ENCODE results near the gene USP6NL. TPM values are rescaled to one million over a fixed set of nuclear protein-coding genes. Genes with fewer than 3 reads are reported as not detected.

USP6NL gene
- polyA plus RNA-seq, 3 donors: 5.5 to 7.7 (median 6.7) TPM

GRCh38 chr10:11430421-11431215 is 180.8 kb downstream of the USP6NL start:
- Histone ChIP-seq H3K36me3 (replicated peaks in 1 of 2; ENCODE audit: control insufficient read depth in 1 of 2, insufficient read depth in 2 of 2, low read length in 2 of 2) (no peaks in the 10 kb centered on the region), H3K79me2 (ENCODE audit: insufficient read depth, low read length) (no peaks in the 10 kb centered on the region), H3K27me3 (ENCODE audit: control insufficient read depth in 2 of 2, insufficient read depth in 2 of 2, low read length in 2 of 2) (no peaks in the 10 kb centered on the region), H3K4me1 (ENCODE audit: control insufficient read depth in 1 of 2, insufficient read depth in 2 of 2, low read length in 2 of 2) (no peaks in the 10 kb centered on the region), H3K4me3 (replicated peaks in 1 of 3; ENCODE audit: low read depth in 2 of 3, low read length in 3 of 3) (no peak overlapping the region), H3K9me3 (replicated peaks in 1 of 2; ENCODE audit: control insufficient read depth in 1 of 2, insufficient read depth in 1 of 2, low read length in 2 of 2) (peaks cover 0 to 7% of the 10 kb centered on the region in 2 donors), H3K27ac (ENCODE audit: low read depth in 1 of 2, low read length in 2 of 2) (no peak overlapping the region), H4K20me1 (ENCODE audit: insufficient read depth, low read length) (no peaks in the 10 kb centered on the region), H3K4me2 (replicated peaks; ENCODE audit: extremely low read depth, low read length, poor library complexity, severe bottlenecking) (no peak overlapping the region), H3K9ac (ENCODE audit: insufficient read depth, low read length, poor library complexity, severe bottlenecking) (no peak overlapping the region), H2AFZ (ENCODE audit: insufficient read depth, low read depth, low read length, poor library complexity, severe bottlenecking) (no peak overlapping the region)
- no peak overlapping the region for H3K27ac Mint-ChIP-seq
- intact Hi-C loops (cut with micrococcal nuclease): no loop called here
- TF ChIP-seq CTCF (IDR thresholded peaks at IDR 0.05): no peak
- no peaks in the 10 kb centered on the region for H3K36me3 Mint-ChIP-seq
- peaks cover 1 to 6% (median 2%) of the 10 kb centered on the region in 3 donors for H3K27me3 Mint-ChIP-seq (ENCODE audit: low read depth in 3 of 3)
- H3K4me1 Mint-ChIP-seq: no peaks in the 10 kb centered on the region
- 95% methylated on average over 21 of the region's 23 CpGs for WGBS (ENCODE audit: insufficient coverage)
- no peak overlapping the region for H3K4me3 Mint-ChIP-seq
- no peak for DNase-seq
- peaks cover 7 to 24% (median 10%) of the 10 kb centered on the region in 7 donors for H3K9me3 Mint-ChIP-seq

GRCh38 chr10:11429439-11430052 is 181.9 kb downstream of the USP6NL start:
- peaks cover 7 to 24% (median 10%) of the 10 kb centered on the region in 7 donors for H3K9me3 Mint-ChIP-seq
- DNase-seq: no peak
- H3K27ac ChIP-seq (ENCODE audit: low read depth in 1 of 2, low read length in 2 of 2): no peak overlapping the region
- H3K27me3 ChIP-seq (ENCODE audit: control insufficient read depth in 2 of 2, insufficient read depth in 2 of 2, low read length in 2 of 2): no peaks in the 10 kb centered on the region
- 75% methylated on average over 6 of the region's 8 CpGs for WGBS (ENCODE audit: insufficient coverage)
- no peaks in the 10 kb centered on the region for H3K4me1 Mint-ChIP-seq
- H3K27ac Mint-ChIP-seq: no peak overlapping the region
- H3K4me3 Mint-ChIP-seq: peak overlapping the region in 1 of 2 donors; percentile 37
- no peaks in the 10 kb centered on the region for H3K4me1 ChIP-seq (ENCODE audit: control insufficient read depth in 1 of 2, insufficient read depth in 2 of 2, low read length in 2 of 2)
- H2AFZ ChIP-seq (ENCODE audit: insufficient read depth, low read depth, low read length, poor library complexity, severe bottlenecking): no peak overlapping the region
- no peaks in the 10 kb centered on the region for H4K20me1 ChIP-seq (ENCODE audit: insufficient read depth, low read length)
- H3K27me3 Mint-ChIP-seq (ENCODE audit: low read depth in 3 of 3): peaks cover 1 to 6% (median 2%) of the 10 kb centered on the region in 3 donors
- no peak overlapping the region for H3K9ac ChIP-seq (ENCODE audit: insufficient read depth, low read length, poor library complexity, severe bottlenecking)
- no peak overlapping the region for H3K4me2 ChIP-seq (replicated peaks; ENCODE audit: extremely low read depth, low read length, poor library complexity, severe bottlenecking)
- H3K9me3 ChIP-seq (replicated peaks in 1 of 2; ENCODE audit: control insufficient read depth in 1 of 2, insufficient read depth in 1 of 2, low read length in 2 of 2): peaks cover 0 to 7% of the 10 kb centered on the region in 2 donors
- no peaks in the 10 kb centered on the region for H3K79me2 ChIP-seq (ENCODE audit: insufficient read depth, low read length)
- H3K36me3 Mint-ChIP-seq: no peaks in the 10 kb centered on the region
- H3K4me3 ChIP-seq (replicated peaks in 1 of 3; ENCODE audit: low read depth in 2 of 3, low read length in 3 of 3): no peak overlapping the region
- no peaks in the 10 kb centered on the region for H3K36me3 ChIP-seq (replicated peaks in 1 of 2; ENCODE audit: control insufficient read depth in 1 of 2, insufficient read depth in 2 of 2, low read length in 2 of 2)
- intact Hi-C loops (cut with micrococcal nuclease): no loop called here
- TF ChIP-seq CTCF (IDR thresholded peaks at IDR 0.05): no peak

Data from CD14-positive monocyte (primary cell).